HG03139 (cell line): ENCODE measurements around the gene ZNF764.

Source experiments
- ATAC-seq: cut with Tn5 transposase; IDR thresholded peaks from one replicate; pipeline ENCODE4 v1.9.1; 2021; ENCODE audit not compliant: unreplicated experiment

Gene ZNF764

GRCh38 chr16:30570636-30571444 lies 12.7 kb upstream of the ZNF764 start:
- no peak for ATAC-seq

- no peak for ATAC-seq
Measured at GRCh38 chr16:30569746-30570635, 11.8 kb upstream of the ZNF764 start.

- no peak for ATAC-seq
Measured at GRCh38 chr16:30569281-30569680, 11.1 kb upstream of the ZNF764 start.

DNA sequence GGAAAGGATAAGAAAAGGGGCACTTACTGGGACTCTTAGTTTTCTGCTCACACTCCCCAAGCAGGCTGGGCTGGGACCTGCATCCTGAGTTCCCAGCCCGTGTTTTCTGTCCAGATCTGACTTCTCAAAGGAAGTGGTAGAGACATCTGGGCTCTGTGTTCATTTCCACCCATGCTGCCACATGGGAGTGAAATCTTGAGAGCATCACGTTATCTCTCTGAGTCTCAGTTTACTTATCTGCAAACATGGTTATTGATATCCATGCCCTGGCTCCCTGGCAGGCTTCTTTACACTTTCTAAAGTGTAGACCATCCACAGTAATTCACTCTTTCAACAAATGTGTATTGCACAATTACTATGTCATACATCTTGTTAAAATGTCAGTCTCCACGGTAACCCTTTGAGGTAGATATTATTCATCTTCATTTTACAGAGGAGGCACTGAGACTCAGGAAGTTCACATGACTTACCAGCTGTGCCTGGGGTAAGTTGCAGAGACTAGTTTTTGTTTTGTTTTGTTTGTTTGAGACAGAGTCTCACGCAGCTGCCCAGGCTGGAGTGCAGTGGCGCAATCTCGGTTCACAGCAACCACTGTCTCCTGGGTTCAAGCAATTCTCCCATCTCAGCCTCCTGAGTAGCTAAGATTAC lies 9.9 kb upstream of the ZNF764 start:
- ATAC-seq, result no peak

GRCh38 chr16:30567160-30567990 lies 9.2 kb upstream of the ZNF764 start:
- ATAC-seq, result no peak

DNA sequence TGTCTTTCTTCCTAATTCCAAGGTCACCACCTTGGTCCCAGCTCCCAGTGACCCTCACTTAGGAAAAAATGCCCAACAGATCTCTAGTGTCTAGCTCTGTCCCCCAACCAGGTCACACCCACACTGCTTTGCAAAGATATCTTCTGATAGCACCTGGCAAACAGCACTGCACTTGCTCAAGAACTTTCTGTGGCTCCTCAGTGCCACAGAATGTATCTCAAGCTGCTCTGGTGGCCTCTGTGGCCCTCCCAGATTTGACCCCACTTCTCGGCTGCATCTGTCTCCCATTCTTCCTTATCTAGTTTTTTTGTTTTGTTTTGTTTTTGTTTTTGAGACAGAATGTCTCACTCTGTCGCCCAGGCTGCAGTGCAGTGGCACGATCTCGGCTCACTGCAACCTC lies 8.4 kb upstream of the ZNF764 start:
- no peak for ATAC-seq

- ATAC-seq, result no peak
Measured at GRCh38 chr16:30565984-30566383, 7.8 kb upstream of the ZNF764 start.

DNA sequence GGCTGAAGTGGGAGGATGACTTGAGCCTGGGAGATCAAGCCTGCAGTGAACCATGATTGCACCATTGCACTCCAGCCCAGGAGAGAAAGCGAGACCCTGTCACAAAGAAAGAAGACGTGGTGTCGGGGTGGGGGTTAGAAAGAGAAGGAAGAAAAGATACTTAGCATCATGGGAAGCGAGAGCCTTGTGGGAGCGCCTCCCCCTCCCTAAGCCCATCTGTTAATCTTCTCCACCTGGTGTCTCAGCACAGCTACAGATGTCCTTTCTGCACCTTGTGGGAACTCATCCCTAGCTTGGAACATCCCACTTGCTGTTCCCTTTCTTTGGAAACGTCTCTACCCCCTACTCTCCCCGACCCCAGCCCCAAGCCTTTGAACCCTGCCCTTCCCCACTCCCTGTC lies 7.4 kb upstream of the ZNF764 start:
- no peak for ATAC-seq

- ATAC-seq, result no peak
Measured at GRCh38 chr16:30562021-30562420, 3.8 kb upstream of the ZNF764 start.

DNA sequence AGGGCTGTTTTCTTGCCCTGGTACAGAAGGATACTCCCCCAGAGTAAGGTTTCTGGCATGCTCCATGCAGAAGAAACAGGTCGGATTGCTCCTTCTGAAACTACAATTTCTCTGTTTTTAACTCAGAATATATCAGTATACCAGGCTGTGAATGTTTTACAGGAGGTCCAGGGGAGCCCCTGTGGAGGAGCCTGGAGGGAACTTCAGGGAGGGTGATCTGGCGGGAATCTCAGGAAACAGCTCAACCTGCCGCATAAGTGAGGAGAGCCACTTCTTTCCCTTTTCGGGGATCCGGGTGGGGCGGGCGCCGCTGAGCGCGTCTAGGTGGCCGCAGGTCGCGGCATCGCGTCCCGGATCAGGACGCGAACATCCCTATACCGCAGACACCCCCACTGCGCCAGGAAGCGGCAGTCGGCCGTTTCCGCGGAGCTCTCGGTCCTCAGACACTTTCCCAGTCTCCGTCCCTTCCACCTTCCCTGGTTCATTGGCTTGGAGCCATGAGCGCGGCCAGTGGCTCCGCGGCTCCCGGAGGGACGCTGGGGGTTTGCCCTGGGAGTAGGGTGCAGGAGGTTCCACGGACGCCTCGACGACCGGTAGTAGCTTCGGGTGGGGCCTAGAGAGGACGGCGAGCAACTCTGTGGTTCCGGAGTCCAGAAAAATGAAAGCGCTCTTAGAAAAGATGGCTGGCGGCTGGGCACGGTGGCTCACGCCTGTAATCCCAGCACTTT lies 3.1 kb upstream of the ZNF764 start:
- ATAC-seq, result no peak

GRCh38 chr16:30559690-30560089 lies 1.5 kb upstream of the ZNF764 start:
- no peak for ATAC-seq

GRCh38 chr16:30558789-30559377 lies 709 bp upstream of the ZNF764 start:
- no peak for ATAC-seq

GRCh38 chr16:30557707-30557956 lies 542 bp downstream of the ZNF764 start:
- no peak for ATAC-seq

DNA sequence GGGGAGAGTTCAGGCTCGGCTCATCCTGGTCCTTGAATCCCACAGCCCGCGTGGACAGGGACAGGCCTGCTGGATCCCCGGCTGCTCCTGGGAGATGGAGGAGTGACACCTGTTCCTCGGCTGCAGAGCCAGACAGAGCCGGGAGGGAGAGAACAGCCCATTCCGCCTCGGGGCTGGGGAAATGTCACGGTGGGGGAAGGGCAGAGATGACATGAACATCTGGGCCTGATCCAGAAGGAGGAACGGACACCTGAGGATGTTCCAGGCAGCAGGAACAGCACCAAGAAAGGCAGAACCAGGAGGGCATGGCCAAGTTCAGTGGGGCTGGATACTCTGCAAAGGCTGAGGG lies 2.1 kb downstream of the ZNF764 start:
- ATAC-seq, result no peak

- ATAC-seq, result no peak
Measured at GRCh38 chr16:30555315-30556124, 2.7 kb downstream of the ZNF764 start.

GRCh38 chr16:30554557-30555314 lies 3.4 kb downstream of the ZNF764 start:
- ATAC-seq, result no peak

- ATAC-seq, result no peak
Measured at GRCh38 chr16:30553393-30553899, 4.7 kb downstream of the ZNF764 start.

- ATAC-seq, result no peak
Measured at GRCh38 chr16:30552956-30553355, 5.2 kb downstream of the ZNF764 start.
